GM21619 (cell line): Measurements from ENCODE around the gene MBD3.
"Not testable (repeated sequence)": the region's sequence is repeated elsewhere in the genome, so short reads cannot be mapped to it uniquely, and the experiment has no call there.

Source experiments
- ATAC-seq: cut with Tn5 transposase; IDR thresholded peaks from one replicate; pipeline ENCODE4 v1.9.1; 2021; ENCODE audit not compliant: unreplicated experiment

MBD3 gene

GRCh38 chr19:1551068-1552040, 41.3 kb downstream of the MBD3 start:
- no peak for ATAC-seq

GRCh38 chr19:1549332-1549945, 43.2 kb downstream of the MBD3 start:
- no peak for ATAC-seq

- ATAC-seq: no peak
Observed at GRCh38 chr19:1540365-1540925, 52.2 kb downstream of the MBD3 start.

- ATAC-seq: not testable (repeated sequence)
Observed at GRCh38 chr19:1539749-1540148, 52.9 kb downstream of the MBD3 start.

GRCh38 chr19:1538978-1539377, 53.7 kb downstream of the MBD3 start:
- no peak for ATAC-seq

GRCh38 chr19:1535699-1536098, 57.0 kb downstream of the MBD3 start:
- not testable (repeated sequence) for ATAC-seq

- no peak for ATAC-seq
Observed at GRCh38 chr19:1534972-1535371, 57.7 kb downstream of the MBD3 start.

GRCh38 chr19:1533510-1534150, 59.0 kb downstream of the MBD3 start:
- no peak for ATAC-seq

- ATAC-seq: no peak
Observed at GRCh38 chr19:1532003-1532402, 60.7 kb downstream of the MBD3 start.

GRCh38 chr19:1531587-1531986, 61.1 kb downstream of the MBD3 start:
- no peak for ATAC-seq

- ATAC-seq: not testable (repeated sequence)
Observed at GRCh38 chr19:1530856-1531255, 61.8 kb downstream of the MBD3 start.

GRCh38 chr19:1529430-1529816, 63.2 kb downstream of the MBD3 start:
- no peak for ATAC-seq

- no peak for ATAC-seq
Observed at GRCh38 chr19:1528596-1529429, 63.9 kb downstream of the MBD3 start.

- ATAC-seq: no peak
Observed at GRCh38 chr19:1527650-1528309, 64.9 kb downstream of the MBD3 start.

GRCh38 chr19:1526979-1527649, 65.6 kb downstream of the MBD3 start:
- no peak for ATAC-seq

- ATAC-seq: no peak
Observed at GRCh38 chr19:1526066-1526778, 66.4 kb downstream of the MBD3 start.

- no peak for ATAC-seq
Observed at GRCh38 chr19:1525343-1525742, 67.3 kb downstream of the MBD3 start.

GRCh38 chr19:1524972-1525325, 67.7 kb downstream of the MBD3 start:
- no peak for ATAC-seq
